ENCODE measurements around the gene IFITM2.

- TF ChIP-seq POLR2A (IDR thresholded peaks at IDR 0.05), result no peak
- TF ChIP-seq, protein P1, sequence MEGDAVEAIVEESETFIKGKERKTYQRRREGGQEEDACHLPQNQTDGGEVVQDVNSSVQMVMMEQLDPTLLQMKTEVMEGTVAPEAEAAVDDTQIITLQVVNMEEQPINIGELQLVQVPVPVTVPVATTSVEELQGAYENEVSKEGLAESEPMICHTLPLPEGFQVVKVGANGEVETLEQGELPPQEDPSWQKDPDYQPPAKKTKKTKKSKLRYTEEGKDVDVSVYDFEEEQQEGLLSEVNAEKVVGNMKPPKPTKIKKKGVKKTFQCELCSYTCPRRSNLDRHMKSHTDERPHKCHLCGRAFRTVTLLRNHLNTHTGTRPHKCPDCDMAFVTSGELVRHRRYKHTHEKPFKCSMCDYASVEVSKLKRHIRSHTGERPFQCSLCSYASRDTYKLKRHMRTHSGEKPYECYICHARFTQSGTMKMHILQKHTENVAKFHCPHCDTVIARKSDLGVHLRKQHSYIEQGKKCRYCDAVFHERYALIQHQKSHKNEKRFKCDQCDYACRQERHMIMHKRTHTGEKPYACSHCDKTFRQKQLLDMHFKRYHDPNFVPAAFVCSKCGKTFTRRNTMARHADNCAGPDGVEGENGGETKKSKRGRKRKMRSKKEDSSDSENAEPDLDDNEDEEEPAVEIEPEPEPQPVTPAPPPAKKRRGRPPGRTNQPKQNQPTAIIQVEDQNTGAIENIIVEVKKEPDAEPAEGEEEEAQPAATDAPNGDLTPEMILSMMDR (IDR thresholded peaks at IDR 0.05), result no peak
Observed at GRCh38 chr11:334264-334994, 26.8 kb downstream of the IFITM2 start.
